RWPE1 (cell line): ENCODE data around the gene GALNT18.

Experiments
- CTCF ChIA-PET: fragments of 350-600 bp; sonication (Branson Sonifier 250); formaldehyde crosslinking; extraction: SDS; loops from one replicate; lab custom pipeline; 2021; lab: Yijun Ruan, JAX
- POLR2A ChIA-PET: fragments of 400-600 bp; formaldehyde crosslinking; extraction: SDS; loops from one replicate; lab custom pipeline; 2020; ENCODE audit warnings: antibody characterized with exemption; ENCODE audit not compliant: low non-redundant PET; lab: Yijun Ruan, JAX
- DNase-seq: peaks from one replicate; pipeline ENCODE4 v3.0.0; 2012; ENCODE audit warnings: low spot score
- H3K27ac ChIP-seq: fragments of 450-650 bp; 2 replicates; pipeline ENCODE4 v1.5.1; 2017
- CTCF ChIP-seq: fragments of 450-650 bp; conservative IDR thresholded peaks from 2 replicates; pipeline ENCODE4 v1.5.1; 2017; ENCODE audit warnings: low read depth, mild to moderate bottlenecking

Gene GALNT18

DNA sequence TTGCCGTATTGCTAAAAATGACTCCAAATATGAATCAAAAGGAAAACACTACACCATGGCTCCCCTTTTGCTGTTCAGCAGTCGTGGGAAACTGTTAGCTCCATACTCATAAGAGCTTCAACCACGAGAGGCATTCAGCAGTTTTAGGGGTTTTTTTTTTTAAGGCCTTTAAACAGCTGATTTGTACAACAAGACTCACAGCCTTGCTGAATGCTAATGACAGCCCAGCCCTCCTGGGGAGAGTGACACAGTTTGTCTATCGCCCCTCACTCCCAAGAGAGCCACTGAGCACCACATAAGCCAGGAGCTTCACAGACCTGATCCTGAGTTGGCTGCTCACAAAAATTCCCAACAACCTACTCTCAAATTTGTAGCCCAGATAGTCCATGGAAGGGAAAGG lies 32.4 kb downstream of the GALNT18 start:
- no peak for TF ChIP-seq CTCF
- H3K27ac ChIP-seq: no peak overlapping the region
- no peak for DNase-seq
- ChIA-PET CTCF (no interaction called here), POLR2A (no interaction called here)

GRCh38 chr11:11588891-11589290 lies 32.9 kb downstream of the GALNT18 start:
- ChIA-PET POLR2A (no interaction called here), CTCF (no interaction called here)
- TF ChIP-seq CTCF: no peak
- H3K27ac ChIP-seq: no peak overlapping the region
- DNase-seq: no peak

DNA sequence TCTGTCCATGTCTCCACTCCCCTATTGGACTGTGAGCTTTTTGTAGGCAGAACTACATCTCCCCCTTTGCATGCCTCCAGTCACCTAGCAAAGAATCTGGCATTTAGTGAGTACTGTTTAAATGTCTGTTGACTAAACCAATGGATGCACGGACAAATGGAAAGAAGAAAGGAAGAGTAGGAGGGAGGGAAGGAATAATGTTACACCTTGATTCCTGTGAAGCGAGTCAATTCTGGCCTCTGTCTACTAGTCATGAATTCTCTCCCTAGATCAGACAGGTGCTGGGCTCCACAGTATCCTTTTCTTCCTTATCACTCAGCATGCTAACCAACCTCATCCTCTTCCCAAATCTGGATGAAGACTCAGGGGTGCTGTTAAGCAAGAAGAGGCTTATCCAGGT lies 33.6 kb downstream of the GALNT18 start:
- ChIA-PET POLR2A (no interaction called here), CTCF (no interaction called here)
- no peak for DNase-seq
- TF ChIP-seq CTCF: no peak
- no peak overlapping the region for H3K27ac ChIP-seq

- no peak for TF ChIP-seq CTCF
- ChIA-PET CTCF (interaction anchor here (0.7 kb wide), 1 partner anchor 1336 kb away, joined by 3 read pairs; no protein-coding TSS in a partner anchor), POLR2A (no interaction called here)
- H3K27ac ChIP-seq: no peak overlapping the region
- no peak for DNase-seq
These were observed 34.7 kb downstream of the GALNT18 start for GRCh38 chr11:11587122-11587521.

DNA sequence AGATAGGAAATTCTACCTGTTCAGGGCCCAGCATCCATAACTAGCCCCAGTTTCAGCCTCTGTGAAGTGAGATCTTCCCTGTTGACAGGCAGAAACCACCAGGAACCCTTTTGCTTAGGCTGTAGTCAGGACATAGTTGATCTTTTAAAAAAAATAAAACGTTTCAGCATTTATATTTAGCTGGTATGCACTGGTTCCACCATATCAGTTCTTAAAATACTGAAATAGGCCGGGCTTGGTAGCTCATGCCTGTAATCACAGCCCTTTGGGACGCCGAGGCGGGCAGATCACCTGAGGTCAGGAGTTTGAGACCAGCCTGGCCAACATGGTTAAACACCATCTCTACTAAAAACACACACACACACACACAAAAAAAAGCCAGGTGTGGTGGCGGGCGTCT lies 35.3 kb downstream of the GALNT18 start:
- no peak overlapping the region for H3K27ac ChIP-seq
- POLR2A ChIA-PET: no interaction called here
- no peak for DNase-seq
- no peak for TF ChIP-seq CTCF
- CTCF ChIA-PET: no interaction called here

GRCh38 chr11:11584937-11585336 lies 36.9 kb downstream of the GALNT18 start:
- no peak for DNase-seq
- ChIA-PET CTCF (interaction anchor here (0.6 kb wide), 1 partner anchor 919 kb away, joined by 4 read pairs; no protein-coding TSS in a partner anchor), POLR2A (interaction anchor here (0.5 kb wide), 1 partner anchor 659 kb away, joined by 3 read pairs; no protein-coding TSS in a partner anchor)
- peak overlapping the region; percentile 84 for H3K27ac ChIP-seq
- no peak for TF ChIP-seq CTCF

DNA sequence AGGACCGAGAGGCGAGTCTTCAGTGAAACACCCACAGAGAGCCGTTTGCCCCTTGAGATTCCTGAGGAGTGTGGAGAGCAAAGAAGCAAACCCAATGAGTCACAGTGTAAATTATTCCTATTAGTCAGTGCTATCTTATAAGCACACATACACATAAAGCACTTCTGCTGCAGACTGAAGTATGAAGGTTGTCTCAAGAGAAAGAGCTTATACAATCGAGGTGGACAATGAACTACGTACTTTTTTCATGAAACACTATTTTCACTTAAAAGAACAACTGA lies 37.3 kb downstream of the GALNT18 start:
- DNase-seq: peak; percentile 95
- peak overlapping the region; percentile 51; the same call in 1 of the 2 replicates for H3K27ac ChIP-seq
- ChIA-PET POLR2A (interaction anchor here (0.5 kb wide), 1 partner anchor 659 kb away, joined by 3 read pairs; no protein-coding TSS in a partner anchor), CTCF (interaction anchor here (0.6 kb wide), 3 partner anchors 204 to 1600 kb away, joined by 3 to 4 read pairs (median 3); no protein-coding TSS in a partner anchor)
- TF ChIP-seq CTCF: no peak
